ENCODE data around the gene MSRB1. TPM values are rescaled to one million over a fixed set of nuclear protein-coding genes. Genes with fewer than 3 reads are reported as not detected.

Gene MSRB1
- total and polyA plus RNA-seq, 2 of the 13 experiments (the other 11 are each of a cell fraction or from before 2014, with no cell fraction given) = 32.1 to 75.4 TPM

GRCh38 chr16:1984347-1985225 is 41.6 kb upstream of the MSRB1 start (continued):
- TF ChIP-seq ATF7 (IDR thresholded peaks at IDR 0.05) (no peak), ATF7 (CRISPR knock-in tag; IDR thresholded peaks at IDR 0.05) (no peak), E2F5 (CRISPR knock-in tag; conservative IDR thresholded peaks at IDR 0.05) (no peak), ZNF839 (CRISPR knock-in tag; IDR thresholded peaks at IDR 0.05; ENCODE audit: borderline replicate concordance) (0 out of 2 replicates have a peak, but pooled peaks have one; percentile 42), SMARCE1 (IDR thresholded peaks at IDR 0.05; ENCODE audit: borderline replicate concordance) (no peak), ZNF614 (CRISPR knock-in tag; IDR thresholded peaks at IDR 0.05; ENCODE audit: borderline replicate concordance) (no peak), MYPOP (CRISPR knock-in tag; IDR thresholded peaks at IDR 0.05) (no peak), EZH2 (conservative IDR thresholded peaks at IDR 0.05; ENCODE audit: low read depth, low read length) (no peak), NFKB2 (CRISPR knock-in tag; IDR thresholded peaks at IDR 0.05; ENCODE audit: borderline replicate concordance) (no peak), ZNF318 (CRISPR knock-in tag; IDR thresholded peaks at IDR 0.05) (no peak), FOXK2 (IDR thresholded peaks at IDR 0.05) (no peak), POGK (CRISPR knock-in tag; conservative IDR thresholded peaks at IDR 0.05) (no peak), PCBP1 (IDR thresholded peaks at IDR 0.05; ENCODE audit: borderline replicate concordance, low read depth, low read length) (0 out of 2 replicates have a peak, but pooled peaks have one; percentile 33), RNF219 (CRISPR knock-in tag; IDR thresholded peaks at IDR 0.05) (no peak)

All from HepG2 (cell line).